H1 (cell line): Measurements from ENCODE around the gene MACROD1. TPM values are rescaled to one million over a fixed set of nuclear protein-coding genes. Genes with fewer than 3 reads are reported as not detected.

Experiments
- RNF2 ChIP-seq: fragments of 200-900, 300-1000 bp; sonication (generic); IDR thresholded peaks from 2 replicates; pipeline ENCODE4 v1.7.1; 2016; ENCODE audit warnings: borderline replicate concordance, low read depth, mild to moderate bottlenecking, antibody characterized with exemption, low read length; ENCODE audit not compliant: poor library complexity, severe bottlenecking; ENCODE audit errors: missing control alignments
- polyA plus RNA-seq, 7 experiments: library from polyadenylated mRNA; depleted of rRNA in 3 of 7; stranded (reverse) in 5 of 7; unstranded in 2 of 7; fragments of >200 nt in 5 of 7; fragments of 200-250 nt in 2 of 7; gene quantifications; 1 replicate in 5 of 7; 2 replicates in 1 of 7; 4 replicates in 1 of 7; pipeline versions ENCODE4 v1.2.1 to v1.2.3, GENCODE V29; 2011 to 2013; ENCODE audit warnings: missing spikeins in 2 of 7, mixed read lengths in 2 of 7
- total RNA-seq: library from RNA; stranded (reverse); fragmentation: NEBNext Ultra II Directional; extraction: Animal tissue kit (Norgen Biotek cat#: 25700); gene quantifications from 2 replicates; pipeline ENCODE4 v1.2.1, GENCODE V29; 2021

MACROD1 gene
- total and polyA plus RNA-seq, 2 of the 8 experiments (the other 6 are each of a cell fraction or from before 2014, with no cell fraction given): 19.5 to 34.1 TPM

- TF ChIP-seq RNF2: no peak
These were observed 44.5 kb upstream of the MACROD1 start (continued) for GRCh38 chr11:64210301-64211020.
